ENCODE results near the gene DNM2. TPM values are rescaled to one million over a fixed set of nuclear protein-coding genes. Genes with fewer than 3 reads are reported as not detected.

The DNM2 gene
- total and polyA plus RNA-seq, 2 of the 13 experiments (the other 11 are each of a cell fraction or from before 2014, with no cell fraction given), result 41.7 to 59.8 TPM

DNA sequence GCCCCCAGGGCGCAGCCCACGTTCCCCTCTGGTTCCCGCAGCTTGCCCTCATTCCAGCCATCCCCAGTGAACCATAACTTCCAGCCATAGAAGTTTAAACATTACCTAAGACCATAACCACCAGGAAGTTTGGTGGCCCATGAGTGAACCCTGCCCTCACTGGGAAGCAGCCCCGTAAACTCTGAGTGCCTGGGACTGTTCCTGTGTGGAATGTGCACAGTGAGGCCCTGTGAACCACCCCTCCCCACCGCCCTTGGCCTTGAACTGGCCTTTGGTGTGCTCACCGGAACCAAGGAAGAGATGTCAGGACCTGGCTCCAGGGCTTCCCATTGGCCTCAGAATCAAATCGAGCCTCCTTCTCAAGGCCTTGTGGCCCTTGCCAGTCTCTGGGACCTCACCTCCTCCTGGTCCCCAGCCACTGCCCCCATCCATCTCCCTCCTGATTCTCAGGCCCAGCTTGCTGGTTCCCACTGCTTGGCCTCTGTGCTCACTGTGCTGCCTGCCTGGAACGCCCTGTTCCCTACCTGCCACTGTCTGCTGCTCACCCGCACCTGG is 46.5 kb downstream of the DNM2 start (continued):
- TF ChIP-seq, protein P1, sequence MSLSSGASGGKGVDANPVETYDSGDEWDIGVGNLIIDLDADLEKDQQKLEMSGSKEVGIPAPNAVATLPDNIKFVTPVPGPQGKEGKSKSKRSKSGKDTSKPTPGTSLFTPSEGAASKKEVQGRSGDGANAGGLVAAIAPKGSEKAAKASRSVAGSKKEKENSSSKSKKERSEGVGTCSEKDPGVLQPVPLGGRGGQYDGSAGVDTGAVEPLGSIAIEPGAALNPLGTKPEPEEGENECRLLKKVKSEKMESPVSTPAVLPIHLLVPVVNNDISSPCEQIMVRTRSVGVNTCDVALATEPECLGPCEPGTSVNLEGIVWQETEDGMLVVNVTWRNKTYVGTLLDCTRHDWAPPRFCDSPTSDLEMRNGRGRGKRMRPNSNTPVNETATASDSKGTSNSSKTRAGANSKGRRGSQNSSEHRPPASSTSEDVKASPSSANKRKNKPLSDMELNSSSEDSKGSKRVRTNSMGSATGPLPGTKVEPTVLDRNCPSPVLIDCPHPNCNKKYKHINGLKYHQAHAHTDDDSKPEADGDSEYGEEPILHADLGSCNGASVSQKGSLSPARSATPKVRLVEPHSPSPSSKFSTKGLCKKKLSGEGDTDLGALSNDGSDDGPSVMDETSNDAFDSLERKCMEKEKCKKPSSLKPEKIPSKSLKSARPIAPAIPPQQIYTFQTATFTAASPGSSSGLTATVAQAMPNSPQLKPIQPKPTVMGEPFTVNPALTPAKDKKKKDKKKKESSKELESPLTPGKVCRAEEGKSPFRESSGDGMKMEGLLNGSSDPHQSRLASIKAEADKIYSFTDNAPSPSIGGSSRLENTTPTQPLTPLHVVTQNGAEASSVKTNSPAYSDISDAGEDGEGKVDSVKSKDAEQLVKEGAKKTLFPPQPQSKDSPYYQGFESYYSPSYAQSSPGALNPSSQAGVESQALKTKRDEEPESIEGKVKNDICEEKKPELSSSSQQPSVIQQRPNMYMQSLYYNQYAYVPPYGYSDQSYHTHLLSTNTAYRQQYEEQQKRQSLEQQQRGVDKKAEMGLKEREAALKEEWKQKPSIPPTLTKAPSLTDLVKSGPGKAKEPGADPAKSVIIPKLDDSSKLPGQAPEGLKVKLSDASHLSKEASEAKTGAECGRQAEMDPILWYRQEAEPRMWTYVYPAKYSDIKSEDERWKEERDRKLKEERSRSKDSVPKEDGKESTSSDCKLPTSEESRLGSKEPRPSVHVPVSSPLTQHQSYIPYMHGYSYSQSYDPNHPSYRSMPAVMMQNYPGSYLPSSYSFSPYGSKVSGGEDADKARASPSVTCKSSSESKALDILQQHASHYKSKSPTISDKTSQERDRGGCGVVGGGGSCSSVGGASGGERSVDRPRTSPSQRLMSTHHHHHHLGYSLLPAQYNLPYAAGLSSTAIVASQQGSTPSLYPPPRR (CRISPR knock-in tag; IDR thresholded peaks at IDR 0.05; ENCODE audit: borderline replicate concordance), result peak; percentile 90; the same call in 1 of the 2 replicates
- peak; percentile 59; the same call in 1 of the 2 replicates for TF ChIP-seq ZMYM2 (CRISPR knock-in tag; IDR thresholded peaks at IDR 0.05)
- peak; percentile 61; the same call in 1 of the 2 replicates for TF ChIP-seq SP2 (CRISPR knock-in tag; IDR thresholded peaks at IDR 0.05)
- TF ChIP-seq RFXANK (CRISPR knock-in tag; IDR thresholded peaks at IDR 0.05), result peak; percentile 50; the same call in 1 of the 2 replicates
- TF ChIP-seq, protein P2, sequence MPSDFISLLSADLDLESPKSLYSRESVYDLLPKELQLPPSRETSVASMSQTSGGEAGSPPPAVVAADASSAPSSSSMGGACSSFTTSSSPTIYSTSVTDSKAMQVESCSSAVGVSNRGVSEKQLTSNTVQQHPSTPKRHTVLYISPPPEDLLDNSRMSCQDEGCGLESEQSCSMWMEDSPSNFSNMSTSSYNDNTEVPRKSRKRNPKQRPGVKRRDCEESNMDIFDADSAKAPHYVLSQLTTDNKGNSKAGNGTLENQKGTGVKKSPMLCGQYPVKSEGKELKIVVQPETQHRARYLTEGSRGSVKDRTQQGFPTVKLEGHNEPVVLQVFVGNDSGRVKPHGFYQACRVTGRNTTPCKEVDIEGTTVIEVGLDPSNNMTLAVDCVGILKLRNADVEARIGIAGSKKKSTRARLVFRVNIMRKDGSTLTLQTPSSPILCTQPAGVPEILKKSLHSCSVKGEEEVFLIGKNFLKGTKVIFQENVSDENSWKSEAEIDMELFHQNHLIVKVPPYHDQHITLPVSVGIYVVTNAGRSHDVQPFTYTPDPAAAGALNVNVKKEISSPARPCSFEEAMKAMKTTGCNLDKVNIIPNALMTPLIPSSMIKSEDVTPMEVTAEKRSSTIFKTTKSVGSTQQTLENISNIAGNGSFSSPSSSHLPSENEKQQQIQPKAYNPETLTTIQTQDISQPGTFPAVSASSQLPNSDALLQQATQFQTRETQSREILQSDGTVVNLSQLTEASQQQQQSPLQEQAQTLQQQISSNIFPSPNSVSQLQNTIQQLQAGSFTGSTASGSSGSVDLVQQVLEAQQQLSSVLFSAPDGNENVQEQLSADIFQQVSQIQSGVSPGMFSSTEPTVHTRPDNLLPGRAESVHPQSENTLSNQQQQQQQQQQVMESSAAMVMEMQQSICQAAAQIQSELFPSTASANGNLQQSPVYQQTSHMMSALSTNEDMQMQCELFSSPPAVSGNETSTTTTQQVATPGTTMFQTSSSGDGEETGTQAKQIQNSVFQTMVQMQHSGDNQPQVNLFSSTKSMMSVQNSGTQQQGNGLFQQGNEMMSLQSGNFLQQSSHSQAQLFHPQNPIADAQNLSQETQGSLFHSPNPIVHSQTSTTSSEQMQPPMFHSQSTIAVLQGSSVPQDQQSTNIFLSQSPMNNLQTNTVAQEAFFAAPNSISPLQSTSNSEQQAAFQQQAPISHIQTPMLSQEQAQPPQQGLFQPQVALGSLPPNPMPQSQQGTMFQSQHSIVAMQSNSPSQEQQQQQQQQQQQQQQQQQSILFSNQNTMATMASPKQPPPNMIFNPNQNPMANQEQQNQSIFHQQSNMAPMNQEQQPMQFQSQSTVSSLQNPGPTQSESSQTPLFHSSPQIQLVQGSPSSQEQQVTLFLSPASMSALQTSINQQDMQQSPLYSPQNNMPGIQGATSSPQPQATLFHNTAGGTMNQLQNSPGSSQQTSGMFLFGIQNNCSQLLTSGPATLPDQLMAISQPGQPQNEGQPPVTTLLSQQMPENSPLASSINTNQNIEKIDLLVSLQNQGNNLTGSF (CRISPR knock-in tag; IDR thresholded peaks at IDR 0.05), result no peak
- TF ChIP-seq ZNF232 (CRISPR knock-in tag; IDR thresholded peaks at IDR 0.05; ENCODE audit: borderline replicate concordance), result peak; percentile 41; the same call in 1 of the 2 replicates
- TF ChIP-seq KLF16 (CRISPR knock-in tag; IDR thresholded peaks at IDR 0.05), result peak in 1 of 2 experiments; percentile 95; a peak in 2 of 4 replicates
- TF ChIP-seq ZNF12 (CRISPR knock-in tag; IDR thresholded peaks at IDR 0.05), result peak; percentile 44; the same call in 1 of the 2 replicates
- peak; percentile 36; the same call in 1 of the 2 replicates for TF ChIP-seq ZFP90 (CRISPR knock-in tag; IDR thresholded peaks at IDR 0.05; ENCODE audit: borderline replicate concordance)
- TF ChIP-seq HOXD1 (CRISPR knock-in tag; IDR thresholded peaks at IDR 0.05), result peak; percentile 47; the same call in 1 of the 2 replicates
- peak; percentile 75; the same call in 1 of the 2 replicates for TF ChIP-seq ZFP1 (CRISPR knock-in tag; IDR thresholded peaks at IDR 0.05)
- 0 out of 2 replicates have a peak, but pooled peaks have one; percentile 42 for TF ChIP-seq SIN3A (IDR thresholded peaks at IDR 0.05; ENCODE audit: borderline replicate concordance, low read depth, low read length)
- TF ChIP-seq NFKB2 (CRISPR knock-in tag; IDR thresholded peaks at IDR 0.05; ENCODE audit: borderline replicate concordance), result 0 out of 2 replicates have a peak, but pooled peaks have one; percentile 28
- TF ChIP-seq HDAC2 (CRISPR knock-in tag; IDR thresholded peaks at IDR 0.05), result peak; percentile 92
- no peak for TF ChIP-seq SUZ12 (IDR thresholded peaks at IDR 0.05; ENCODE audit: low read depth, low read length)
- TF ChIP-seq NR1H2 (CRISPR knock-in tag; IDR thresholded peaks at IDR 0.05; ENCODE audit: borderline replicate concordance, low read depth), result peak; percentile 88; the same call in 1 of the 2 replicates
- TF ChIP-seq BRD4 (CRISPR knock-in tag; IDR thresholded peaks at IDR 0.05), result no peak
- 0 out of 2 replicates have a peak, but pooled peaks have one; percentile 64 for TF ChIP-seq ZSCAN29 (CRISPR knock-in tag; conservative IDR thresholded peaks at IDR 0.05)
- TF ChIP-seq ZFP37 (CRISPR knock-in tag; IDR thresholded peaks at IDR 0.05; ENCODE audit: borderline replicate concordance), result peak; percentile 80; the same call in 1 of the 2 replicates
- peak; percentile 88 for TF ChIP-seq MIER2 (CRISPR knock-in tag; IDR thresholded peaks at IDR 0.05)
- peak; percentile 97 for TF ChIP-seq SAP130 (CRISPR knock-in tag; IDR thresholded peaks at IDR 0.05; ENCODE audit: low read depth)
- TF ChIP-seq ZNF558 (CRISPR knock-in tag; IDR thresholded peaks at IDR 0.05; ENCODE audit: borderline replicate concordance), result no peak; the same call in 1 of the 2 replicates

All from HepG2 (cell line).